GM12875 (cell line): ENCODE results near the gene FGF10.

ENCODE experiments used
- H3K4me3 ChIP-seq: one replicate; pipeline ENCODE4 v1.5.1; 2011; ENCODE audit warnings: low read depth, low read length, control low read depth
- CTCF ChIP-seq: IDR thresholded peaks from 2 replicates; pipeline ENCODE4 v1.5.1; 2011; ENCODE audit warnings: low read depth, mild to moderate bottlenecking, control low read depth, inconsistent platforms, low read length, moderate library complexity, borderline replicate concordance; ENCODE audit not compliant: insufficient read depth

Gene FGF10

GRCh38 chr5:44390351-44390750 is 1.1 kb upstream of the FGF10 start:
- H3K4me3 ChIP-seq: no peak overlapping the region
- no peak for TF ChIP-seq CTCF

GRCh38 chr5:44389823-44390143 is 563 bp upstream of the FGF10 start:
- H3K4me3 ChIP-seq: no peak overlapping the region
- no peak for TF ChIP-seq CTCF

GRCh38 chr5:44388321-44389089 is 715 bp downstream of the FGF10 start:
- no peak for TF ChIP-seq CTCF
- H3K4me3 ChIP-seq: no peak overlapping the region

GRCh38 chr5:44387921-44388320 is 1.3 kb downstream of the FGF10 start:
- TF ChIP-seq CTCF: no peak
- no peak overlapping the region for H3K4me3 ChIP-seq

- TF ChIP-seq CTCF: no peak
- H3K4me3 ChIP-seq: no peak overlapping the region
Observed at GRCh38 chr5:44387406-44387805, 1.8 kb downstream of the FGF10 start.

GRCh38 chr5:44385291-44385900 is 3.8 kb downstream of the FGF10 start:
- TF ChIP-seq CTCF: no peak
- H3K4me3 ChIP-seq: no peak overlapping the region

GRCh38 chr5:44384816-44385215 is 4.4 kb downstream of the FGF10 start:
- TF ChIP-seq CTCF: no peak

More at GRCh38 chr5:44384816-44385215, 4.4 kb downstream of the FGF10 start:
- H3K4me3 ChIP-seq: no peak overlapping the region
